Activated naive CD8-positive, alpha-beta T cell treated with anti-CD3 and anti-CD28 coated beads, Interleukin-2, amount 50 U/mL, for 16 hours (primary cell): ENCODE results near the gene HOXD8.

ENCODE experiments used
- DNase-seq: peaks from one replicate; pipeline ENCODE4 v3.0.0-alpha.2; 2020; ENCODE audit warnings: low read depth, low spot score

HOXD8 gene

DNA sequence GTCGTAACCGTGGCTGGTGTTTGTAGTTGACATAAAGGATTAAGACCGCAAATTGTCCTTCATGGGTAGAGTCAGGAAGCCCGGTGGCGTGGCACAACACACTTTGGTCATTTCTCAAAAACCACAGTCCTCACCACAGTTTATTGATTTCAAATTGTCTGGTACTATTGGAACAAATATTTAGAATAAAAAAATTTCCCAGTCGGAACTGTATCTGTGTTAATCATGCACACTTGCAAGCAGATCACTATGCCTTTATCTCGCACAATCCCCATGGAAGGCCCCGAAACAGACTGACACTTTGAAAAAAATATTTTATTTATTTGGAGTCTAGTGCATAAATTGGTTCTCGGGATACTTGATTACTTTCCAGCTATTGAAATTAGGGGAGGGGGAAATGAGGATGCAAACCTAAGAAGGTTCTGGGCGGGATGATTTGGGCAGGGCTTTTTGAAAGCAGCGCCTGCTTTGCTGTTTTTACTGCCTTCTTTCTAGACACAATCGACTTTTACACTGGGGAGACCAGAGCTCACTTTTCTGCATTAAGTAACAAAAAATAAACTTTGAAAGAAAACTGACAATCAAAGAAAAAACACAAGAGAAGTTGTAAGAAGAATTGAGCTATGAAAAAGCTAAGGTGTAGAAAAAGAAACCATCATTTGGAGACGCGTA lies 43.5 kb downstream of the HOXD8 start:
- DNase-seq, result no peak

DNA sequence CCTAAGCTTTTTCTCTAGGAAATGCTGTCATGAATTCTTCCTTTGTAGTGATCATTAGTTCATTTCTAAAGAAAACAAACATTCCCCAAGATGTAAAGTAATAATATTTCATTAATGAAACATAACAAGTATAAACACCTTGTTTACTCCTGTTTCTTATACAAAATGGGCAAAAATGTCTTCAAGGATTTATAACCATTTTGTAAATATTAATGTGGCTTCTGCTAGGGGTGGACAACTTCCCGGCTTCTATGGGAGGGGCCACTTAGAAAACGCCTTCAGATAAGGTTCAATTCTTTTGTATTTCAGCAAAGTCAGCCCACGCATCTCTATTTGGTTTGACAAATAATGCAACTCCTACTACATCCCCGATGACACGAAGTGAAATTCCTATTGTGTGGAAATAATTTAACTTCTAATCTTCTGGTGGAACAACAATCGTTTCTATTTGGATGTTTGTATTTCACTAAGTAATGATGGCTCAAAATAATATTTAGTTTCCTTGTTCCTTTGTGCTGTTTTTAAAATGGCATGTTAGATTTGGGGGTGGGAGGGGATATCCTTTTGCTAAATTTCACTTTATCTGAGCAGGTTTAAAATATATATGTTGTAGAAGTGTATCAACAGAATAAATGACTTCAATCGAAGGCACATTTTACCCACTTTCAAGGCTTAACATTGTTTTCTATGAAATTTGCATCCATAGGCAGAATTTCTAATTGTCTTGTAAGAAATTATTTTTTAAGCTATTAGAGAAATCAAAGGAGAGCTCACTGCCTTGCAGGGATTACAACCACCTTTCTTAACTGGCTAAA lies 44.3 kb downstream of the HOXD8 start:
- DNase-seq, result no peak

DNA sequence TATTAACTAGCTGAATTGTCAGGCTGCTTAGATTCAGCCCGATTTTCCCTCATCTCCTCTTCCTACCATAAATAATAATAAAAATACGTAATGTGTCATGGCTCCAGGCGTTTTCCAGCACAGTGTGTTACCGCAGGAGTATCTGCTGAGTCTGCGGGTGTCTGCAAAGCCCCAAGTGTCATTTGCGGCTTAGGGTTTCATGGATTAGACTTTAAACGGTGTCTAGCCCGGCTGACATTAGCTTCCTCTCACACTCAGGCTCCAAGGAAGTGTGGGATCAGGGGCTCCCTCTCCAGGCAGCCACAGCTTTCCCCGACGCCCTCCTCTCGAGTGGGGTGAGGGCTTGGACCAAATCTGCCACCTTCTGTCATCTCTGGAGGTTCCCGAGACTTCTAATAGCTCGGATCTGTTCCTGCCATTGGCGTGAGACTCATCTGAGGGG lies 44.9 kb downstream of the HOXD8 start:
- no peak for DNase-seq

DNA sequence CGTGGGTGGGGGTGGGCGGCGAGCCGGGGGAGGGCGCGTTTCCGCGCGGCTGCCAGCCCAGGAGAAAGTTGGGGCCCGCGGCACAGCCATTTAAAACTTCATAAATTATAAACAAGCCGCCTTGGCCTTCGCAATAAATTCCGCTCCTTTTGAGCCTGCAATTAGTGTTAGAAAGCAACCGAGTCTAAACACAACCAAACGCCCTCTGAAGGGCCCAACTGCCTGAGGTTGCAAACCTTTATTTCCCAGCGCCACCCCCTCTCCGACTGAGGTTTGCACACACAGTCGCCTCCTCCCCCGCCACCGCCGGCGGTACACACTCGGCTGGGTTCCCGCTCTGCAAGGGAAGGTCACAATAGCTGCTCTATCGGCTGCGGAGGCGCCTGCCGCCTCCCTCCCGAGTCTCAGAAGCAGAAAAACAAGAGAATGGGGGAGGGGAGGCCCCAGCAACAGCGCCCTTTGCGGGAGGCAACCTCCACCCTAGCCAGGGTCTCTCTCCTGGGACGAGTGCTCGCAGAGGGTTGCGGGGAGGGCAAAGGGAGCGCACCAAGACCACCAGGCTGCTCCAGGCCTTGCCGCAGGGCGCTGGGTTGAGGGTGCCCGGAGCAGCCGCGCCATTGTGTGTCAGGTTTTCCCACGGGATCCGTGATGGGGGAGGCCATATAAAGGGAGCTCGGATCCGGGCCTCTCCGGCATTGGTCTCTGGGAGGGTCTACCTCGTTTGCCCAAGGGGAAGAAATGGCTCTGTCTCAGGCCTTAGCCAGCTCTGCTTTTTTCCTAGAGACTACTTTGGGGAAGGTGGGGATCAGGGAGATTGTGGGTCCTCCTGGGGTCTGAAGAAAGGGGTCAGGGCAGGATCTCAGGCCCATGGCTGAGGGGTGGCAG lies 45.6 kb downstream of the HOXD8 start:
- DNase-seq, result no peak

DNA sequence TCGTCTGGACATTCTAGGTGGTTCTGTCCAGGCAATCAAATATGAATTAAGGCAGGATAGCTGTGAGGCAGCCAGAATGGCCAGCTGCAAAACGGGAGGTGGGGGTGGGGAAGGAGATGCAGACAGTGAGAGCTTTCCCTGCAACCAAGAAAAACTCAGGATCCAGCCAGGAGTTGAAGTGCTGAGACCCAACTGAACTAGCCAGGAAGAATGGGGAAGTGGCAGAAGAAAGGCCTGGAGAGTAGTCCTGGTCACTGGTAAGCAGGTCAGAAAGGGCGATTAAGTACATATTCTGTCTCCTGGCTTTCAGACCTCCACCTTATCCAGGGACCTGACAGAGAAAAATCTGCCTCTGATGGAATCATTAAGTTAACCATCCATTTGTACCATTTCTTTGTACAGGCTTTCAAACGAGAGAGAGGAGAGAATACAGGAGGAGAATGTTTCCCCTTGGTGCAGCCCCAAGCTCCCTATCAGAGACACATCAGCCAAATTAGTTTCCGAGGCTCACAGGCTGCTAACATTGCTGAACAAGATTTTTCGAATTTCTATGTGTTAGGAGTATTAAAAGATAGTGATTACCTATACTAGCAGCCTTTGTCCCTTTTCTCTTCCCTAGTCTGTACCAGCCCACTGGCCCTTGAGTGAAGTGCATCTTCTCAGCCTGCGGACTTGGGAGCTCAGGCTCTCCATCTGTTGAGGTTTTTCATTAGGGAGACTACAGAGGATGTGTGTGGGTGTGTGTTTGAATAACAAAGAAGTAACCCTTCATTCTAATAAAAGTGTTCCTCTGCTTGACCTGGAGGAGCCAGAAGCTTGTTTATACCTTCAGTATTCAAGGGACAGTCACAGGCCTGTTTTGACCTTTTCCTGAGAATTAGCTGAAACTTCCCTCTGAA lies 46.5 kb downstream of the HOXD8 start:
- no peak for DNase-seq

DNA sequence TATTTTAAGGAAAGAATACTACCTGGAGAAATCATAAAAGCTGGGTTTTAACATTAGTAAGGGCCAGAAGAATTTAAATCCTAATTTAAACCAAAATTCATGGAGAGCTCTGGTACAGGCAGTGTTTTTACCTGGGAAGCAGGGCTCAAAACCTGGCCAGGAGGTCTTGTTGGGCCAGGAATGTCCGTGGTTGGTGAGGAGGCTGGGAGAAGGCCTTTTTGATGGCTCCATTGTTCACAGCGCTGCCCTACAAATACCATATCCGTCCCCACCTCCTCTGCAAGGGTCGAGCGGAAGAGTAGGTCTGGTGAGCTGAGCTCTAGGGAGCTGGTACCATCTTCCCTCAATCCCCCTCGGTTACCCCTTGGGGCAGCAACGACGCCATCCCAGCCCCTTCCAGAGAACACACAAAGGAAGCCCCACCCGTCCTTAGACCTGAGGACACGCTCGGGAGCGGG lies 48.1 kb downstream of the HOXD8 start:
- no peak for DNase-seq

DNA sequence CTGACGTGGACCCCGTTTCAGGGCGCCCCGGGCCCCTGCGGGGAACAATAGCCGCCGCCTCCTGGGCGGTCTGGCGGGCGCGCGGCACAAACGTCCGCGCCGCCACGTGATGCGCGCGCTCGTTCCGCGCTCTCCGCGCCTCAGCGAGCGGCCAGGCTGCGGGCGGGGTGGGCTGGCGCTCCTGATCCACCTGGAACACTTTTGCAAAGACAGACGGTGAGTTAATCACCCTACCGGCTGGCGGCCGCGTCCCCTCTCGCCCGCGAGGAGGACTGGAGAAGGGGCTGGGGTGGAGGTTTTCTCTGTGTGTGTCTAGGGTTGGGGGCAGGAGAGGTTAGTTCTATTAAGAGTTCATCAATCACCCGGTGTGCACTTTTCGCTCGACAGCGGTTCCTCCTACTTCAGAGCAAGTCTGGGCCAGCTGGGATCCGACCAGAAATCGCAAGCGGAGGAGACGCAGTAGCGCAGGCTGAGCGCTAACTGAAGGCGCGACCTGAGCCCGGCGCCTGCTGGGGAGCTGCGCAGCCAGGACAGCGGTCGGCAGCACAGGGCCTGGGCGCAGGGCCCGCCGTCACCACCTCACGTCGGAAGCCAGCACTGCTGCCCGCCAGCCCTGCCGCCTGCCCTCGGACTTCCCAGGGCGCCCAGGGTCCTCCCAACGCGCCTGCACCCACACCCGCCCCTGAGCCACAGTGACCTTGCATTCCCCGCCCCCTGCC lies 48.7 kb downstream of the HOXD8 start:
- DNase-seq, result no peak

DNA sequence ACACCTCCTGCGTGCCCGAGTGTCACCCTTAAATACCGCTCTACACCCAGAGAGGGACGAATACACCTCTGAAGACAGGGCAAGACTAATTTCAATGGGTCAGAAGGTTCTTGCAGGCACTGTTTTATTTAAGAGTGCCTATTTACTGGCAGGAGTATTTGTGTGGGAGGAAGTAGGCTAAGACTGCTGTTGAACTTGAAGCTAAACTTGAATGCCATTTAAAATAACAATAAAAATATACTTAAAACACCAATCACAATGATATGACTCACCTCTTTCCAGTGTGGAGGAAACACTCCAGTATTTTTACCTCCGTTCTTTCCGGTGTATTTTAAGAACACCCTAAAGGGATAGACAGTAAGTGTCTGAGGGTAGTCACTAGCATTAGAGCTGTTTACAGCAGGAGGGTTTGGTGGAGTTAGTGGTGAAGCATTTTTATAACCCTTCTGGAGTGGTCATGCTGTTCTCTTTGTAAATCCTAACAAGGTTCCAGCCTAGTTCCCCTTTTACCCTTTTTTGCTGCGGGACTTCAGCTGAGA lies 49.3 kb downstream of the HOXD8 start:
- DNase-seq, result no peak

DNA sequence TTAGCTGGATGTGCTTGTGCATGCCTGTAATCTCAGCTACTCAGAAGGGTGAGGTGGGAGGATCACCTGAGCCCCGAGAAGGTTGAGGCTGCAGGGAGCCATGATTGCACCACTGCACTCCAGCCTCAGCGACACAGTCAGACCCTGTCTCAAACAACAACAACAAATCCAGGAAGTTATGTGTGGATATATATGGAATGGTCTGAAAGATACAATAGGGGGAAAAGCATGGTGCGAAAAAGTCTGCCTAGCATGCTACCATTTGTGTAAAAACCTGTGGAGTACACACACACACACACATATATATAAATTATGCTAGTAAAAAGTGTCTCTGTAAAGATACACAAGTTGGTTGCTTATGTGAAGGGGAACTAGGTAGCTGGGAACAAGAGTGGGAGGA lies 52.0 kb downstream of the HOXD8 start:
- no peak for DNase-seq
